RWPE1 (cell line): ENCODE data around the gene AGMO.

Experiments
- CTCF ChIA-PET: fragments of 350-600 bp; sonication (Branson Sonifier 250); formaldehyde crosslinking; extraction: SDS; loops from one replicate; lab custom pipeline; 2021; lab: Yijun Ruan, JAX
- POLR2A ChIA-PET: fragments of 400-600 bp; formaldehyde crosslinking; extraction: SDS; loops from one replicate; lab custom pipeline; 2020; ENCODE audit warnings: antibody characterized with exemption; ENCODE audit not compliant: low non-redundant PET; lab: Yijun Ruan, JAX
- DNase-seq: peaks from one replicate; pipeline ENCODE4 v3.0.0; 2012; ENCODE audit warnings: low spot score
- H3K27ac ChIP-seq: fragments of 450-650 bp; 2 replicates; pipeline ENCODE4 v1.5.1; 2017
- CTCF ChIP-seq: fragments of 450-650 bp; conservative IDR thresholded peaks from 2 replicates; pipeline ENCODE4 v1.5.1; 2017; ENCODE audit warnings: low read depth, mild to moderate bottlenecking

Gene AGMO

GRCh38 chr7:15508258-15508657, 53.6 kb downstream of the AGMO start:
- ChIA-PET POLR2A (no interaction called here), CTCF (no interaction called here)
- H3K27ac ChIP-seq: no peak overlapping the region
- DNase-seq: no peak
- TF ChIP-seq CTCF: no peak

- H3K27ac ChIP-seq: no peak overlapping the region
- ChIA-PET CTCF (no interaction called here), POLR2A (no interaction called here)
- TF ChIP-seq CTCF: no peak
- DNase-seq: no peak
These were observed 54.1 kb downstream of the AGMO start for GRCh38 chr7:15507708-15508107.

- no peak overlapping the region for H3K27ac ChIP-seq
- ChIA-PET POLR2A (no interaction called here), CTCF (no interaction called here)
- no peak for DNase-seq
- no peak for TF ChIP-seq CTCF
These were observed 54.6 kb downstream of the AGMO start for GRCh38 chr7:15507171-15507570.

- no peak for TF ChIP-seq CTCF
- DNase-seq: no peak
- no peak overlapping the region for H3K27ac ChIP-seq
- ChIA-PET POLR2A (no interaction called here), CTCF (no interaction called here)
These were observed 56.1 kb downstream of the AGMO start for GRCh38 chr7:15505761-15506160.

GRCh38 chr7:15504351-15504750, 57.5 kb downstream of the AGMO start:
- no peak for TF ChIP-seq CTCF
- ChIA-PET CTCF (no interaction called here), POLR2A (no interaction called here)
- no peak overlapping the region for H3K27ac ChIP-seq
- no peak for DNase-seq

- no peak for DNase-seq
- no peak overlapping the region for H3K27ac ChIP-seq
- TF ChIP-seq CTCF: no peak
- CTCF ChIA-PET: no interaction called here
- POLR2A ChIA-PET: no interaction called here
These were observed 58.1 kb downstream of the AGMO start for GRCh38 chr7:15503603-15504290.

- no peak for TF ChIP-seq CTCF
- ChIA-PET POLR2A (no interaction called here), CTCF (no interaction called here)
- no peak for DNase-seq
- H3K27ac ChIP-seq: no peak overlapping the region
These were observed 63.4 kb downstream of the AGMO start for GRCh38 chr7:15498465-15498864.
